ENCODE measurements around the gene MISP. TPM values are rescaled to one million over a fixed set of nuclear protein-coding genes. Genes with fewer than 3 reads are reported as not detected.
"Not testable (repeated sequence)": the region's sequence is repeated elsewhere in the genome, so short reads cannot be mapped to it uniquely, and the experiment has no call there.

Gene MISP
- total RNA-seq, 1 donor from 2014 or later: not detected

DNA sequence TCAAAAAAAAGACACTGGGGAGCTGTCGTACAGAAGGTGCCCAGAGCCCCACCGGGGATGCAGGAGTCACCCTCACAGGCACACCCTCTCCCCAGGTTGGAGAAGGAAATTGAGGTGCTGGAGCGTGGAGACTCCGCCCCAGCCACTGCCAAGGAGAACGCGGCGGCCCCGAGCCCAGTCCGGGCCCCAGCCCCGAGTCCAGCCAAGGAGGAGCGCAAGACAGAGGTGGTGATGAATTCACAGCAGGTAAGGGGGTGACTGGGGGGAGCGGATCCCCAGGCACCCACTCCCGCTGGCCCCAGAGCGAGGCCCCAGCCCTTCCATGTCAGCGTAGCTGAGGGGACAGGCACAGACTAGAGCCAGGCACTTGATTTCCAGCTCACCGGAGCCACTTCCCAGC is 19.9 kb upstream of the MISP start:
- H3K4me1 Mint-ChIP-seq: peaks cover 11% of the 10 kb centered on the region
- intact Hi-C loops (cut with micrococcal nuclease): loop anchor here (5.0 kb wide), 1 partner anchor 144 kb away; the partner anchor contains the start of gene HCN2
- H3K9me3 Mint-ChIP-seq: no peaks in the 10 kb centered on the region
- no peak overlapping the region for H3K27ac Mint-ChIP-seq
- no peak for DNase-seq
- no peak overlapping the region for H3K4me3 Mint-ChIP-seq
- no peaks in the 10 kb centered on the region for H3K36me3 Mint-ChIP-seq (ENCODE audit: low read depth)
- no peaks in the 10 kb centered on the region for H3K27me3 Mint-ChIP-seq

DNA sequence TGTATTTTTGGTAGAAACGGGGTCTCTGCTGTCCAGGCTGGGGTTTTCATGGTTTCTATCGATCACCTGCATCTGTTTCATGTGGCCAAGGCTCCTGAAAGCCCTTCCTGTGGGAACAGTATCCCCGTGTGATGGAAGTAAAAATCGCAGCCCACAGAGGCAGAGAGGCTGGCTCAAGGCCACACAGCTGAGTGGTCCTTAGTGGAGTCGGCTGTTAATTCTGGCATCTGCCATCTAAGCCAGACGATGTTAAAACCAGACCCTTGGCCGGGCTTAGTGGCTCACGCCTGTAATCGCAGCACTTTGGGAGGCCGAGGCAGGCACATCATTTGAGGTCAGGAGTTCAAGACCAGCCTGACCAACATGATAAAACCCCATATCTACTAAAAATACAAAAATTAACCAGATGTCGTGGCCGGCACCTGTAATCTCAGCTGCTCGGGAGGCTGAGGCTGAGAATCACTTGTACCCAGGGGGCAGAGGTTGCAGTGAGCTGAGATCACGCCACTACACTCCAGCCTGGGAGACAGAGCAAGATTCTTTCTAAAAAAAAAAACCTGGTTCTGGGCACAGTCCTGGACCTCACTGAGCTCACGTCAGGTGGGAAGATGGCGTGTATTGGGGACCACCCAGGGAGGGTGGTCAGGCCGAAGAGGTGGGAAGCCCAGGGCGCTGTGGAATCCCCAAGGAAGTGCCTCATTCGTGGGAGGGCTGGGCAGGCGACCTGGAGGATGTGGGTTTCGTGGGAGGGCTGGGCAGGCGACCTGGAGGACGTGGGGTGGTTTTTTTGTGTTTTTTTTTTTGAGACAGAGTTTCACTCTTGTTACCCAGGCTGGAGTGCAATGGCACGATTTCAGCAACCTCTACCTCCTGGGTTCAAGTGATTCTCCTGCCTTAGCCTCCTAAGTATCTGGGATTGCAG is 18.5 kb upstream of the MISP start:
- Mint-ChIP-seq H3K9me3 (no peaks in the 10 kb centered on the region), H3K27me3 (no peaks in the 10 kb centered on the region), H3K4me1 (peaks cover 11% of the 10 kb centered on the region), H3K27ac (peak overlapping the region; percentile 11), H3K36me3 (ENCODE audit: low read depth) (no peaks in the 10 kb centered on the region), H3K4me3 (no peak overlapping the region)
- intact Hi-C loops (cut with micrococcal nuclease): loop anchor here (5.0 kb wide), 1 partner anchor 145 kb away; the partner anchor contains the start of gene HCN2
- no peak for DNase-seq

- intact Hi-C loops (cut with micrococcal nuclease): loop anchor here (1.0 to 5.0 kb wide), 2 partner anchors 69 to 147 kb away; partner anchors contain the start of gene HCN2
- Mint-ChIP-seq H3K36me3 (ENCODE audit: low read depth) (no peaks in the 10 kb centered on the region), H3K27ac (no peak overlapping the region), H3K27me3 (no peaks in the 10 kb centered on the region), H3K4me1 (peaks cover 11% of the 10 kb centered on the region), H3K4me3 (no peak overlapping the region), H3K9me3 (no peaks in the 10 kb centered on the region)
- DNase-seq: no peak
These were observed 16.2 kb upstream of the MISP start for GRCh38 chr19:734716-735115.

GRCh38 chr19:736125-736524 is 14.8 kb upstream of the MISP start:
- H3K4me1 Mint-ChIP-seq: peaks cover 11% of the 10 kb centered on the region
- no peaks in the 10 kb centered on the region for H3K27me3 Mint-ChIP-seq
- no peaks in the 10 kb centered on the region for H3K36me3 Mint-ChIP-seq (ENCODE audit: low read depth)
- no peak for DNase-seq
- intact Hi-C loops (cut with micrococcal nuclease): no loop called here
- H3K9me3 Mint-ChIP-seq: no peaks in the 10 kb centered on the region
- H3K4me3 Mint-ChIP-seq: no peak overlapping the region
- H3K27ac Mint-ChIP-seq: no peak overlapping the region

DNA sequence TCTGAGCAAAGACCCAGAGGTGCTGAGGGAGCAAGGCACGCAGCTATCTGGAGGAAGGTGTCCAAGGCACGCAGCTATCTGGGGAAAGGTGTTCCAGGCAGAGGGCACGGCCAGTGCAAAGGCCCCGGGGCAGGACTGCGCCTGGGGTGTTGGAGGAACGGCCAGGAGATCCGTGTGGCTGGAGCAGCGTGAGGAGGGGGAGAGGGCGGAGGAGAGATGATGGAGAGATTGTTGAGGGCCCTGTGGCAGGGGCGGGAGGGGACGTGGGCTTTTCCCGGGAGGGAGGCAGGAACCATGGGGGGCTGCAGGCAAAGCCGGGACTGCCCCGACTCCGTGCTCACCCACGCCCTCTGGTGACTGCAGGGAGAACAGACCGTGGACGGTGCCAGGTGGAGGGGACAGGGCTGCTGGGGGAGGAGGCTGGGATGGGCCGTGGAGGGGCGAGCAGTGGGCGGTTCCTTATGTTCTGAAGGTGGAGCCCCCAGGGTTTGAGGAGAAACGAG is 13.3 kb upstream of the MISP start:
- intact Hi-C loops (cut with micrococcal nuclease): no loop called here
- peak; percentile 86 for DNase-seq

DNA sequence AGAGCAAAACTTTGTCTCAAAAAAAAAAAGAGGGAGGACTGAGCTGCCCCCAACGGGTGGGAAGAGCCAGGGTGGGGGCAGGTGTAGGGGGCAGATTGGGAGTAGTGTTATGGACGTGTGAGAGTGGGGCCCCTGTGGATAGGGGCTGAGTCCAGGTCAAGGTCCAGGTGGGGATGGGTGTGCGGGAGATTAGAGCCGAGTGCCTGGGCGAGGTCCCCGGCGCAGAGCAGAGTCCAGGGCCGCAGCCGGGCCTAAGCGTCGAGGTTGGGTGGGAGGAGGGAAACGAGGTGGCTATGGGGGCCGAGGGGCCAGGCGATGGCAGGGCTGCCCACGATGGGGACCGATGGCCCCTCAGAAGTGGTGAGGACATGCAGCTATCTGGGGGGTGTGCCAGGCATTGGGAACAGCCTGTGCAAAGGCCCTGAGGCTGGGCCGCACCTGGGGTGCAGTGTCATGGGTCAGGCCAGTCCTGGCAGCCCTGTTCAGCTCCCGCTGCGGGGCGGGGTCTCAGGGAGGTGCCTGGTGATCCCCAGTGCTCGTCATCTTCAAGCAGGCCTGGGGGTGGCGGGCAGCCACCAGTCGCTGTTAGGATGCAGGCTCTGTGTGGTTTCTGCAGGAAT is 12.3 kb upstream of the MISP start:
- H3K27ac Mint-ChIP-seq: no peak overlapping the region
- H3K9me3 Mint-ChIP-seq: no peaks in the 10 kb centered on the region
- H3K4me1 Mint-ChIP-seq: peaks cover 4% of the 10 kb centered on the region
- H3K4me3 Mint-ChIP-seq: no peak overlapping the region
- no peaks in the 10 kb centered on the region for H3K36me3 Mint-ChIP-seq (ENCODE audit: low read depth)
- no peaks in the 10 kb centered on the region for H3K27me3 Mint-ChIP-seq
- DNase-seq: no peak
- intact Hi-C loops (cut with micrococcal nuclease): no loop called here

More for the DNA sequence above, 13.3 kb upstream of the MISP start:
- H3K4me3 Mint-ChIP-seq: no peak overlapping the region
- no peaks in the 10 kb centered on the region for H3K9me3 Mint-ChIP-seq
- no peak overlapping the region for H3K27ac Mint-ChIP-seq
- no peaks in the 10 kb centered on the region for H3K27me3 Mint-ChIP-seq
- peaks cover 10% of the 10 kb centered on the region for H3K4me1 Mint-ChIP-seq
- H3K36me3 Mint-ChIP-seq (ENCODE audit: low read depth): no peaks in the 10 kb centered on the region

GRCh38 chr19:739998-740715 is 10.8 kb upstream of the MISP start:
- no peak overlapping the region for H3K4me3 Mint-ChIP-seq
- H3K4me1 Mint-ChIP-seq: no peaks in the 10 kb centered on the region
- intact Hi-C loops (cut with micrococcal nuclease): no loop called here
- H3K36me3 Mint-ChIP-seq (ENCODE audit: low read depth): no peaks in the 10 kb centered on the region
- no peak for DNase-seq
- H3K27ac Mint-ChIP-seq: no peak overlapping the region
- no peaks in the 10 kb centered on the region for H3K27me3 Mint-ChIP-seq
- no peaks in the 10 kb centered on the region for H3K9me3 Mint-ChIP-seq

DNA sequence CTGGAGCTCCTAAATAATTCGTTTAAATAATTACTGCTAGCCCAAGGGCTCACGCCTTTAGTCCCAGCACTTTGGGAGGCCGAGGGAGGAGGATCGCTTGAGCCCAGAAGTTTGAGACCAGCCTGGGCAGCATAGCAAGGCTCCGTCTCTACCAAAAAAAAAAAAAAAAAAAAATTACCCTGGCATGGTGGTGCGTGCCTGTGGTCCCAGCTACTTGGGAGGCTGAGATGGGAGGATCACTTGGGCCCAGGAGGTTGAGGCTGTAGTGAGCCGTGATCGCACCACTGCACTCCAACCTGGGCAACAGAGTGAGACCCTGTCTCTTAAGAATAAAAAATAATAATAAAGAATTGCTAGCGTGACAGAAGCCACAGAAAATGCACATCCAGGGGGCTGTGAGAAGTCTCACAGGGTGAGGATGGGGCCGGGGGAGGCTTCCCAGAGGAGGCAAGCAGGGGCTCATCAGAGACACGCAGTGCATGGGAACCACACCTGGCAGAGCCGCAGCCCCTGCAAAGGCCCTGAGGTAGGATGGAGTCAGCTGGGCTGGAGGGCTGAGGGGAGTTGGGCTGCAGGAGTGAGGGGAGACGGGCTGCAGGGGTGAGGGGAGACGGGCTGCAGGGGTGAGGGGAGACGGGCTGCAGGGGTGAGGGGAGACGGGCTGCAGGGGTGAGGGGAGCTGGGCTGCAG is 10.0 kb upstream of the MISP start:
- H3K9me3 Mint-ChIP-seq; intact Hi-C loops (cut with micrococcal nuclease); H3K27ac Mint-ChIP-seq; H3K4me1 Mint-ChIP-seq; H3K27me3 Mint-ChIP-seq; H3K36me3 Mint-ChIP-seq (ENCODE audit: low read depth); H3K4me3 Mint-ChIP-seq; DNase-seq: not testable (repeated sequence)

DNA sequence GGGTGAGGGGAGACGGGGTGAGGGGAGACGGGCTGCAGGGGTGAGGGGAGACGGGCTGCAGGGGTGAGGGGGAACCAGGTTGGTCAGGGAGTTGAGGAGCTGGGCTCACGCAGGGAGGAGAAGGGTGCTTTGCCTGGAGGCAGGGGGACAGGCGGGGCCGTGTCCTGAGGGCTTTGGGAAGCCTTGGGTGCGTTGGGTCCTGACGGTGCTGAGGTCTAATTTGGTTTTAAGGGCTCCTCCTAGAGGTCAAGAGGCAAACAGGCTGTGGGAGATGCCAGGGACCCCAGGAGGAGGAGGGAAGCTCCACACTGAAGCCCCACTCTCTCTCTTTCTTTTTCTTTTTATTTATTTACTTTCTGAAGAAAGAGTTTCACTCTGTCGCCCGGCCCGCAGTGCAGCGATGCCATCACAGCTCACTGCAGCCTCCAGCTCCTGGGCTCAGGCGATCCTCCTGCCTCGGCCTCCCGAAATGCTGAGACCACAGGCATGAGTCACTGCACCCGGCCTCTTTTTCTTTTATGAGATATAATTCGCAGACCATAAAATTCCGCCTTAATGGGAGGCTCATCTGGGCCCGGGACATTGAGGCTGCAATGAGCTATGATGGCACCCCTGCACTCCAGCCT is 9.3 kb upstream of the MISP start:
- Mint-ChIP-seq H3K27ac (no peak overlapping the region), H3K27me3 (no peaks in the 10 kb centered on the region), H3K36me3 (ENCODE audit: low read depth) (no peaks in the 10 kb centered on the region), H3K9me3 (no peaks in the 10 kb centered on the region), H3K4me3 (no peak overlapping the region), H3K4me1 (no peaks in the 10 kb centered on the region)
- peak; percentile 65 for DNase-seq
- intact Hi-C loops (cut with micrococcal nuclease): no loop called here

- Mint-ChIP-seq H3K4me3 (no peak overlapping the region), H3K4me1 (no peaks in the 10 kb centered on the region), H3K27me3 (no peaks in the 10 kb centered on the region), H3K27ac (no peak overlapping the region), H3K36me3 (ENCODE audit: low read depth) (no peaks in the 10 kb centered on the region), H3K9me3 (no peaks in the 10 kb centered on the region)
- no peak for DNase-seq
- intact Hi-C loops (cut with micrococcal nuclease): no loop called here
These were observed 8.3 kb upstream of the MISP start for GRCh38 chr19:742540-743075.

GRCh38 chr19:743168-743687 is 7.7 kb upstream of the MISP start:
- no peaks in the 10 kb centered on the region for H3K27me3 Mint-ChIP-seq
- no peak overlapping the region for H3K27ac Mint-ChIP-seq
- no peaks in the 10 kb centered on the region for H3K9me3 Mint-ChIP-seq
- intact Hi-C loops (cut with micrococcal nuclease): no loop called here
- no peaks in the 10 kb centered on the region for H3K4me1 Mint-ChIP-seq
- no peak for DNase-seq
- no peaks in the 10 kb centered on the region for H3K36me3 Mint-ChIP-seq (ENCODE audit: low read depth)
- H3K4me3 Mint-ChIP-seq: no peak overlapping the region

GRCh38 chr19:745138-745537 is 5.8 kb upstream of the MISP start:
- H3K9me3 Mint-ChIP-seq; H3K4me1 Mint-ChIP-seq; H3K27ac Mint-ChIP-seq; intact Hi-C loops (cut with micrococcal nuclease); H3K27me3 Mint-ChIP-seq; DNase-seq; H3K36me3 Mint-ChIP-seq (ENCODE audit: low read depth); H3K4me3 Mint-ChIP-seq: not testable (repeated sequence)
